Stimulated activated CD4-positive, alpha-beta T cell treated with anti-CD3 and anti-CD28 coated beads, TNF-alpha, amount 100 ng/mL, for 1 hour (primary cell): ENCODE measurements around the gene ETNK2.

ENCODE experiments used
- DNase-seq, 3 donors: peaks; one replicate each; pipeline ENCODE4 v3.0.0-alpha.2; 2020; ENCODE audit warnings: low read depth in 3 of 3, low spot score in 1 of 3

ETNK2 gene

GRCh38 chr1:204081791-204082513, 69.9 kb downstream of the ETNK2 start:
- DNase-seq = no peak

- DNase-seq = no peak
Measured at GRCh38 chr1:204081164-204081790, 70.6 kb downstream of the ETNK2 start.
